Measurements from ENCODE around the gene IL23R.
"Not testable (repeated sequence)": the region's sequence is repeated elsewhere in the genome, so short reads cannot be mapped to it uniquely, and the experiment has no call there.

IL23R gene

DNA sequence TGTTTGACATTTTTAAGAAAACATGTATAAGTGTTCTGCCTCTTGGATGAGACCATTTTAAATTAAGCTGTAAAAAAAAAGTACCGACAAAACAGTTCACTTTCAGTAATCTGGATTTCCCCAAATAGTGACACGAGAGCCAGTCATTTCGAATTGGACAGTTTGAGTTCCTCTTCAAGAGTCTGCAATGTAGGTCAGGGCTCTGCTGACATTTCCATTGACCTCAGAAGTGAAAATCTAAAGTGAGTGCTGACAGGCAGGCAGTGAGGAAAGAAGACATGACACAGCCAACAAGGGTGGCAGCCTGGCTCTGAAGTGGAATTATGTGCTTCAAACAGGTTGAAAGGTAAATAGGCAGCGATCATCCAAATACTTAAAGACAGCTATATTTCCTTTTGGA, at the start of gene IL23R:
Gene IL23R (plus strand): TSS at position 259 of the 400 bp plus-strand sequence. CDS start 1,667 bp downstream, outside the sequence.
- no peak for DNase-seq (ENCODE audit: low read depth, low spot score)

DNA sequence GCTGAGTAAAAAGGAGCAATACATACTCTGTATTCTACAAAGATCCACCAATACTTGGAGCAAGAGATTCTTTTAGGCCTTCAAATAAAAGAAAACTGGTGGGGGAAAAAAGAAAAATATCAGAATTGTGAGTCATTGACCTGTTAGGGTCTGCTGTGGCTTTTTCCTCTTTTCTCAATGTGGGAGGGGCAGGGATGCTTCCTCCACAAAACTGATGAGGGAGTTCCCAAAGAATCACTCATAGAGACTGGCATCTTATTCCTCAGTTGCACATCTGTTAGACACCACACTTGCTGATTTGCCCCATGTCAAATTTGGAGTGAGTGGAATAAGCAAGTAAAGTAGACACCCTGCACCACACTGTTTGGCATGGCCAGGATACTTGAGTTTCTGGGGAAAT, 48.1 kb upstream of the IL23R start:
- no peak for DNase-seq (ENCODE audit: low read depth, low spot score)

DNA sequence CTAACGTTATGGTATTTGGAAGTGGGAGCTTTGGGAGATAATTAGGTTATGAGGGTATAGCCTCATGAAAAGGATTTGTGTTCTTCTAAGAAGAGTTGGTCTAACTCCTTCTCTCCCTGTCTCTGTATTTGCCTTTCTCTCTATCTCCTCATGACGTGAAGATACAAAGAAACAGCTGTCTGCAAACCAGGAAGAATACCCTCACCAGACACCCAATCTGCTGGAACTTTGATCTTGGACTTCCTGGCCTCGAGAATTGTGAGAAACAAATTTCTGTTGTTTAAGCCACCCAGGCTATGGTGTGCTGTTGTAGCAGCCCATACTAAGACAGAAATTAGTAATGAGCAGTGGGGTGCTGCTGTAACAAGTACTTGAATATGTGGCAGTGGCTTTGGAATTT, 47.6 kb upstream of the IL23R start:
- DNase-seq (ENCODE audit: low read depth, low spot score), result no peak

DNA sequence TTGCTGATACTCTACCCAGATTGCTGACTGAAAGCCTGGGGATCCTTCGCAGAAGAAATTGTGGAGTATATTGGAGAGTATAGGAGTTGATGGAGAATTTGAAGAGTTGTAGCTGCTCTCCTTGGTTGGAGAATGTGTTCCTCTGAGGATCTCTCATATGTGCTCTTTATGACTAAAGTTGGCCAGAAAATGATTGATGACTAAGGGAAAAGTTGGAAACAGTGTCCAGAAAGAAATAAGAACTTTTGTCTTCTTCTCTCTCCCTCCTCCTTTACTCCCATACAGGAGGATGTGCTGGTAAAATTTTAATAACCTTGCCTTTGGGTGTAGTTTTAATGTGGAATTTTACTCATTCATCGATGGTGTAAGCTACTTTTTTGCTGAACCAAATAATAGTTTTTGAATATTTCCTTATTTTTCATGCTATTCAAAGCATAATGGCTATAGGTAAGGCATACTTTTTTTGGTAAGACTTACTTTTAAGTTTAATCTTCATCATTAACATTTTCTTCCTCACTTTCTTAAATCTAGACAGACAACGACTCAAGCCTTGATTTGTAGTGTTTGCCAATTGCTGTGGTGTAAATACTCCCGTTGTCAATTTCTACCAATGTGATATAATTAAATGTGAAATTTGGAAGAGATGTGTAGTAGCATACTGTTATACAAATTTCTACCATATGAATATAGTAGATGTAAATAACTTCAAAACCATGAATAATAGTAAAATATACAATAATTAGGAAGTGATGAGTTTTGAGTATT, 45.2 kb upstream of the IL23R start:
- no peak for DNase-seq (ENCODE audit: low read depth, low spot score)

DNA sequence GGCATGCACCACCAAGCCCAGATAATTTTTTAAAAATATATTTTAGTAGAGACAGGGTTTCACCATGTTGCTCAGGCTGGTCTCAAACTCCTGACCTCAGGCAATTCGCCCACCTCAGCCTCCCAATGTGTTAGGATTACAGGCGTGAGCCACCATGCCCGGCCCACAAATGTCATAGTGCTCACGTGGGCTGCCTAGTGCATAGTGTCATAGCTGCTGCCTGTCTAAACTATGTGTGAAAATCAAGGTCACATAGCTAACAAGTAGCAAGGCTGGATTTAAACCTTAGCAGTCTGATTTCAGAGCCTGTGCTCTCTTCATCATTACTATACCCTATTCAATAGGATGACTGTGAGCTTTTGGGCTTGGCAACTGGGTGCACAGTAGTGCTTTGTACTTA, 41.8 kb upstream of the IL23R start:
- DNase-seq (ENCODE audit: low read depth, low spot score), result no peak

DNA sequence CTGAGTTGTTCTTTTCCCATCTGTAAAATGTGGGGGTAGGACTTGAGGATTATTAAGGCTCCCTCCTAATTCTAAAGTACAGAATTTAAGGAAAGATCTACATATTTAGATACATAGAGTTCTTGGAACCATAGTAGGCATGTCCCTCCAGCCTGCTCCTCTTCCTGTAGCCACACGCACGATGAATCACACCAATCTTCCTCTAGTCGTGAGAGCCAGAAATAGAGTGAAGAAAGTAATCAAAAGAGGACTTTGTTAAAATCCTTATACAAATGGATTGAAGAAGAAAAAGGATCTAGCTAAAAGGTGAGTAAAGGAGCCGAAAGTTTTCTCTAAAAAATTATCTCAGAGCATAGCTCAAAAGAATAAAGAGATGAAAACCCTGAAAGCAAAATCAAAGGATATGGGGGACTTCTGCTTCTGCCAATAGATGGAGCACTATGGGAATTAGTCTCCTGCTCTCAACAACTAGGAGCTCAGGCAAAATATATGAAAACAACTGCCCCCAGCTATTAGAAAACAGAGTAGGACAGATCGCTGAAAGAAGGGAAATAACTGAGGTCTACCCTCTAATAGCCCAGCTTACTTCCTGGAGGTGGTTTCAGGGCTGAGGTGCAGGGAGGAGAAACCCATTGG, 40.0 kb upstream of the IL23R start:
- no peak for DNase-seq (ENCODE audit: low read depth, low spot score)

- DNase-seq (ENCODE audit: low read depth, low spot score), result no peak
Observed at GRCh38 chr1:67126974-67127373, 39.3 kb upstream of the IL23R start.

DNA sequence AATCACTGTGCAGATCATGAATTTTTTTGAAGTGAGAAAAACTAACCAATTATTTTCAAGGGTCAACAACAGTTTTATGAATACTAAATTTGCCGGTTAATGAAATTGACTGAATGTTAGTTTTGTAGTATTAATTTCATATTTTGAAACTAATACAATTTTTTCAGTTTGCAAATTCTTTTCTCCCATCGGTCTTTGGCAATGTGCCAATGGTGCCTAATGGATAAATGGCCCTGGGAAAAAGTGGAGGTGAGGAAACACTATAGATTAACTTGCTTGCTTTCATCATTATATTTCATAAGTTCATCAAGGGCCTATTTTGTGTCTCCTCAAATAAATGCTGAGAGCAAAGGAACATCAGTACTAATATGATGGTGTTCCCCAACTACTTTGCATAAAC, 35.6 kb upstream of the IL23R start:
- no peak for DNase-seq (ENCODE audit: low read depth, low spot score)

DNA sequence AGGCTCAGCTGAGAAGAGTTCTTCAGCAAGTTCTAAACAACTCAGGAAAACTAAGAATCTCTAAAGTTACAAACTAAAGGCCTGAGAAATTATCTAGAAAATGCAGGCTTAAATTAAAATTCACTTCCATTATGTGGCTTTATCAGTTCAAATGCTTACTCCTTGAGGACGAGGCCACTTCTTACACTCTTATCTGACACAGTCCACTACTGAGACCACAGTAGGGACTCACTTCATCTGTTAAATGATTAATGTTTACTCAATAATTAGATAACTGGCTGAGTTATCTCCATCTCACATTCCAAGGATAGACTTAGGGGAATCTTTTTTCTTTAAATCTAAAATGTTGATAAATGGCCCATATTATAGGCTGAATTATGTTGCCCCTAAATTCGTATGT, 33.1 kb upstream of the IL23R start:
- DNase-seq (ENCODE audit: low read depth, low spot score), result no peak

- DNase-seq (ENCODE audit: low read depth, low spot score), result no peak
Observed at GRCh38 chr1:67134695-67135094, 31.6 kb upstream of the IL23R start, which contains the start of gene C1orf141. Gene C1orf141, minus strand, starts transcription at chr1:67134970. Its CDS starts 7,730 bp downstream, at chr1:67127240.

DNA sequence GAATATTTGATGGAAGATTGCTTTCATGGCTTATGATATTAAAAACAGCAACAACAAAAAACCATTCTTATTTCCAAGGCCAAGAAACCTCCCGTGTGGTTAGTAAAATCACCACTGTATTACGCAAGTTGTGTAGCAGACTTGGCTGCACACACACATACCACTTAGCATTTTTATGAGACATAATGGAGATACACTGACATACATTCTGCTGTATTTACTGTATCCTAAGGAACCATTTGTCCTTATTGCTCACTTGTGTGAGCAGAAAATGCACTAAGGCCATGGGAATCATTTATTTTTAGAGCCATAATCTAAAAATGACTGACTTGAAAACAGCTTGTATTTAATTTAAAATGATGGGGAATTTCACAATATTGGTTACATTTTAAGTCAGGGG, 30.9 kb upstream of the IL23R start:
- no peak for DNase-seq (ENCODE audit: low read depth, low spot score)

DNA sequence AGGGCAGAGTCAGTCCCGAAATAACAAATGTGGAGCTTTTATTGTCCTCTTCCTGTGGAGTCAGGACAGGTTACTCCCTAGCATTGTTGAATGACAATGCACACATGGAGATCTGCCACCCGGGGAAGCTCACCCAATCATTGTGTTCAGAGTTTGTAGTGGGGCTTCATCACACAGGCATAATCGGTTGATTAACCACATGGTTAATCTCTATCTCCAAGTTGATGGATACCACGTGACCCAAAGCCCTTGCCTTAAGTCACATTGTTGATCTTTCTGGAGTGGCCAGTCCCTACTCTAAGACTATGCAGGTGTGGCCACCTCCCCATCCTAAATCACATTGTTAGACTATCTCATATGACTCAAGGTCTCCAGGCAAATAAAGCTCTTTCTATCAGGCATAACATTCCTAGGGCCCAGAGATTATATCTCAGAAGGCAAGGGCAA, 28.9 kb upstream of the IL23R start:
- DNase-seq (ENCODE audit: low read depth, low spot score), result no peak

DNA sequence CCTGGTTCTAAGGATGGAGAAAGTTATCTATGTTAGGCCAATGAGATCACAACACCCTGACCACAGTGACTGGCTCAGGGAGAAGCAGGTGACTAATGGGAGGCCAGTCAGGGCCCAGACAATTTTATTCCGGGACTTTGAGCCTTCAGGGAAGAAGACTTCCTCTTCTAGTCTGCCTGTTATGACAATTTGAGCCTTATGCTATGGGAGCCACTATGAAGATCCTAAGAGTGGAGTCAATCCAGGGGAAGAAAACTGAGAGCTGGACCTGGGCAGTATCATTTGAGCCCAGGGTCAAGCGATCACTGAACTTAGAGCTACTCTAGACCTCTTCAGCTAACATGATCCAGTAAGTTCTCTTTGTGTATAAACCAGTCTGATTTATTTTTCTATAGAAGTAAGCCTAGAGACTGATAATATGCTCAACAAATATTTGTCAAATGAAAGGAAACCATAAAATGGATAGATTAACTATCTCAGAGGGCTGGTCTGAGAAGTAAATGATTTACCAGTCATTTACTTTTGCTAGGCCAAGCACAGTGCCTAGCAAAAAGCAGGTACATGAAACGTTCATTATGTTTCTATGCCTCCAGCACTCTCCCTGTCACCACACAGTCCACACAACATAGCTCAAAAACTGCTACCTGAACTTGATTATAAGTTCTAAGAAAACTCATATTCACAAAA, 27.3 kb upstream of the IL23R start:
- no peak for DNase-seq (ENCODE audit: low read depth, low spot score)

DNA sequence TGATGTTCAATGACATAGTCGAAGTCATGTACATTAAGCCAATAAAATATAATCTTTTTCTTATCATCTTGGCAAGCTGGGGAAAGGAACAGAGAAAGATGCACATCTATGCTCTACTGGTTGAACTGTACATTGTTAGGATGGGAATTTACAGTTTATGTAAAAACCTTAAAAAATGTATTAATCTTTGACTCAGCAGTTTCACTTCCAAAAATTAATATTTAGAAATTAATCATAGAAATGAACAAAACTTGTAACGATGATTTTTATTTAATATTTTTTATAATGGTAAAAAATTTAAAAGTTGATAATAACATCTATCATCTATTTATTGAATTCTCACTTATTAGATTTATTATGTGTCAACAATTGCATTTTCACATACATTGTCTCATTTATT, 25.8 kb upstream of the IL23R start:
- no peak for DNase-seq (ENCODE audit: low read depth, low spot score)

DNA sequence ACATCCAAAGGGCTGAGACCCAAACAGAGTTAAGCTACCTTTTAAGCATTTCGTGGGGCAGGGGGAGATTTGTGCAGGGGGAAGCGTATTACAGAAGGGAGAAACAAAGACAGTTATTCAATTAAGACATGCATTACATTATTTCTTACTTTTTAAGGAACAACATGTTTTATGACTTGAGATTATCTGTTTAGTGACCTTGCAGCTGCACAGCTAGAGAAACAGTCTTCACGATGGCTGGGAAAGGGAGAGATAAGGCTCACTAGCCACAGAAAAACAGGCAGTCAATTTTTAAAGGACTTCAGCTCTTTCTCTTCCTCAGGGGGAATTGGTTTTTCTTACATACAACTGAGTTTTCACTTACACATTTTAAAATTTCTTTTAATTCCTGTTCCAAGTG, 24.4 kb upstream of the IL23R start:
- not testable (repeated sequence) for DNase-seq (ENCODE audit: low read depth, low spot score)

- no peak for DNase-seq (ENCODE audit: low read depth, low spot score)
Observed at GRCh38 chr1:67142931-67143330, 23.3 kb upstream of the IL23R start.

DNA sequence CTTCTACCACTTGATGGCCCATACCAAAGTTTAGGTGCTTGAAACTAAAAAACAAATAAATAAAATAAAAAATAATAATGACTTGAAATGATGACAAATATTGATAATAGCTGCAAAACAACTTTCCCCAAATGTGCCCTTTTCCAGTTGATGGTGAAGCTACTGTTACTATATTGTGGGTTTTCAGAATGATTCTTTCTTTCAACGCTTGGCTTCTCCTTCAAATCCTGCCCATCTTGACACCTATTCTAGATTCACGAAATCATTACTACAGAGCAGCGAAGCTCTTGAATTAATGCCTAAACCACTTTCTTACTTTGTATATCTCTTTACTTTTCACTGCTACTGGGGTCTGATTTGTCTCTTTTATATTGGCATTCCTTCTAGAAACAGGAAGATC, 22.3 kb upstream of the IL23R start:
- DNase-seq (ENCODE audit: low read depth, low spot score), result no peak

DNA sequence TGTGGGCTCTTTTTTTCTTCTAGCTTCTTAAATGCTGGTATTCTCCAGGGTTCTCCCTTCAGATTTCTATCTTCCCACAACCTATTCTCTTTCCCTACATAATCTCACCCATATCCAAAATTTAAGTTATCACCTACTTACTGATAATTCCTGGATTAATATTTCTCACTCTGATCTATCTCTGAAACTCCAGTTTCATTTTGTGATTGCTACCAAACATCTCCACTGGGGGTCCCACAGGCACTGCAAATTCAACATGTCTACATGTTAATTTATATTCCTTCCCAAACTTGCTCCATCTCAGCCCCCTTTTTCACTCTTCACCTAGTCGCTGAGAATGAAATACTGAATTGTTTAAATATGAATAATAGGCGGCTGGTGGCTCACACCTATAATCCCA, 21.6 kb upstream of the IL23R start:
- no peak for DNase-seq (ENCODE audit: low read depth, low spot score)

- DNase-seq (ENCODE audit: low read depth, low spot score), result no peak
Observed at GRCh38 chr1:67146101-67146500, 20.2 kb upstream of the IL23R start.

DNA sequence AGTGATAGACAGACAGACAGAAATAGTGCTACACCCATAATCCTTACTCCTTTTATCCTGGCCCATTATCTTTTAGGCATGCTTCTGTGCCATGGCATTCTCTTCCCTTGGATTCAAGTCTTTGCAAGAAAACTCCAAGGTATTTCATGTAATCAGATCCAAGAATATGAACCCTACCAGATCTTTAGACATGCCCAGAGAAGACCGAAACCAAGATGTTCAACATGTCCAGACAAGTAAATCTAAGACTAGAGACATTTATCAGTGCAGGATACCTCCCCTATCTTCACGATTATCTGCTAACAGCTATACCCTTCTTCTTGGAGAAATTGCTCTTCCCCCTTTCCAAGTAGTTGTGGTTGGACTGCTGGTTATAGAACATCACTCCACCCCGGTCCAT, 19.7 kb upstream of the IL23R start:
- no peak for DNase-seq (ENCODE audit: low read depth, low spot score)

DNA sequence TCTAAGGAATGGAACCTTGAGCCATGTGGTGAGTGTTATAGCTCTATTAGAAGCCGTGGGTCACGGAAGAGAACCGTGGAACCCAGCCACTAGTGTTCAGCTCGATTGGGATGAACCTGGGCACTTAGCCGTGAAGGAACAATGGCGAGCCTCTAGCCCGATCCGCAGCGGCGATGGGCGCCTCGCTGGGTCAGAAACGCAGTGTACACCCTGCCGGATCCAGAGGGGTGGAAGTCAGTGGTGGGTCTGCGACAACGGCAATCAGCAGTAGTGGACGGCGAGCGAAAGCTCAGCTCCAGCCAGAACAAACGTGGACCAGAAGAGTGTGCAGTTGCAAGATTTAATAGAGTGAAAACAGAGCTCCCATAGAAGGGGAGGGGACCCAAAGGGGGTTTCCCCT, 18.3 kb upstream of the IL23R start:
- not testable (repeated sequence) for DNase-seq (ENCODE audit: low read depth, low spot score)

GRCh38 chr1:67148516-67149178, 17.6 kb upstream of the IL23R start:
- no peak for DNase-seq (ENCODE audit: low read depth, low spot score)
